ENCODE measurements around the gene SRBD1. TPM values are rescaled to one million over a fixed set of nuclear protein-coding genes. Genes with fewer than 3 reads are reported as not detected.

SRBD1 gene
- total RNA-seq, 1 experiment from 2014 or later, result 20.6 TPM

DNA sequence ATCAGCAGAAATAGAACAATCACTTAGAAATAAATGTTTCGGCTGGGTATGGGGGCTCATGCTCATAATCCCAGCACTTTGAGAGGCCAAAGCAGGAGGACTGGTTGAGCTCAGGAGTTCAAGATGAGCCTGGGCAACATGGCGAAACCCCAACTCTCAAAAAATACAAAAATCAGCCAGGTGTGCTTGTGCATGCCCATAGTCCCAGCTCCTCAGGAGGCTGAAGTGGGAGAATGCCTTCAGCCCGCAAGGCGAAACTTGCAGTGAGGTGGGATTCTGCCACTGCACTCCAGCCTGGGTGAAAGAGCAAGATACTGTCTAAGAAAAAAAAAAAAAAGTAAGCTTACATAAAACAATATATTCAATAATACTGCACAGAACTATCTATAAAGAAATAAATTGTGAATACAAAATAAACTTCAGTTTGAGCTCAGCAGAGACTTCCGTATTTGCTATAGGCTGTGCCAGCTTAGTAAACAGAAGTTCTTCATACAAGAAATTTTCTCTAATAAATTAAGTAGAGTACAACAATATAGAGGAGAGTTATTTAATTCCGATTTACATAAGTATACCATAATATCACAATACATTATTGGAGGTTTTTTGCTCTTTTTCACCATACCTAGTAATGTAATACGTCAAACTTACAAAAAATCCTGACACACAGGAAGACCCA lies 43.6 kb downstream of the SRBD1 start:
- BruUV-seq (replicated peaks), result no TSS peak
- ChIA-PET CTCF (interaction anchor here (1.7 kb wide), 1 partner anchor 17 kb away, joined by 7 read pairs; no protein-coding TSS in a partner anchor), POLR2A (no interaction called here), RAD21 (ENCODE audit: low non-redundant PET in 1 of 2, low total read pairs in 2 of 2, uncharacterized antibody in 2 of 2, unreplicated experiment in 2 of 2) (no interaction called here)
- no peak overlapping the region for H3K9ac ChIP-seq (ENCODE audit: low read length)
- no peak overlapping the region for H2AFZ ChIP-seq (ENCODE audit: low read depth, low read length, poor library complexity, severe bottlenecking)
- H3K4me3 ChIP-seq (replicated peaks in 1 of 2; ENCODE audit: low read depth in 1 of 2, low read length in 2 of 2), result no peak overlapping the region
- no peak for TF ChIP-seq CBX3 (IDR thresholded peaks at IDR 0.05; ENCODE audit: low read depth)
- no peak for TF ChIP-seq SIN3A (IDR thresholded peaks at IDR 0.05; ENCODE audit: low read depth)
- no peak for TF ChIP-seq EZH2 (IDR thresholded peaks at IDR 0.05)
- TF ChIP-seq, protein P1, sequence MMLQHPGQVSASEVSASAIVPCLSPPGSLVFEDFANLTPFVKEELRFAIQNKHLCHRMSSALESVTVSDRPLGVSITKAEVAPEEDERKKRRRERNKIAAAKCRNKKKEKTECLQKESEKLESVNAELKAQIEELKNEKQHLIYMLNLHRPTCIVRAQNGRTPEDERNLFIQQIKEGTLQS (IDR thresholded peaks at IDR 0.05), result no peak
- TF ChIP-seq, protein P2, sequence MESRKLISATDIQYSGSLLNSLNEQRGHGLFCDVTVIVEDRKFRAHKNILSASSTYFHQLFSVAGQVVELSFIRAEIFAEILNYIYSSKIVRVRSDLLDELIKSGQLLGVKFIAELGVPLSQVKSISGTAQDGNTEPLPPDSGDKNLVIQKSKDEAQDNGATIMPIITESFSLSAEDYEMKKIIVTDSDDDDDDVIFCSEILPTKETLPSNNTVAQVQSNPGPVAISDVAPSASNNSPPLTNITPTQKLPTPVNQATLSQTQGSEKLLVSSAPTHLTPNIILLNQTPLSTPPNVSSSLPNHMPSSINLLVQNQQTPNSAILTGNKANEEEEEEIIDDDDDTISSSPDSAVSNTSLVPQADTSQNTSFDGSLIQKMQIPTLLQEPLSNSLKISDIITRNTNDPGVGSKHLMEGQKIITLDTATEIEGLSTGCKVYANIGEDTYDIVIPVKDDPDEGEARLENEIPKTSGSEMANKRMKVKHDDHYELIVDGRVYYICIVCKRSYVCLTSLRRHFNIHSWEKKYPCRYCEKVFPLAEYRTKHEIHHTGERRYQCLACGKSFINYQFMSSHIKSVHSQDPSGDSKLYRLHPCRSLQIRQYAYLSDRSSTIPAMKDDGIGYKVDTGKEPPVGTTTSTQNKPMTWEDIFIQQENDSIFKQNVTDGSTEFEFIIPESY (IDR thresholded peaks at IDR 0.05; ENCODE audit: extremely low read depth, insufficient replicate concordance, low read length), result no peak
- no peak for TF ChIP-seq POLR2A (IDR thresholded peaks at IDR 0.05; ENCODE audit: borderline replicate concordance, extremely low read depth, insufficient read depth, insufficient read length)
- TF ChIP-seq FOSL1 (IDR thresholded peaks at IDR 0.05; ENCODE audit: low read depth), result no peak
- TF ChIP-seq ZFX (IDR thresholded peaks at IDR 0.05), result no peak
- no peak for TF ChIP-seq ELF1 (IDR thresholded peaks at IDR 0.05; ENCODE audit: borderline replicate concordance, low read depth)
- no peak for TF ChIP-seq CEBPB (IDR thresholded peaks at IDR 0.05; ENCODE audit: low read depth)
- no peak for TF ChIP-seq YY1 (IDR thresholded peaks at IDR 0.05; ENCODE audit: extremely low read depth, insufficient replicate concordance, low read depth, low read length)
- no peak for TF ChIP-seq SP1 (IDR thresholded peaks at IDR 0.05; ENCODE audit: low read depth)
- TF ChIP-seq, protein P3, sequence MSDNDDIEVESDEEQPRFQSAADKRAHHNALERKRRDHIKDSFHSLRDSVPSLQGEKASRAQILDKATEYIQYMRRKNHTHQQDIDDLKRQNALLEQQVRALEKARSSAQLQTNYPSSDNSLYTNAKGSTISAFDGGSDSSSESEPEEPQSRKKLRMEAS (IDR thresholded peaks at IDR 0.05), result no peak
- TF ChIP-seq EGR1 (IDR thresholded peaks at IDR 0.05; ENCODE audit: low read depth), result no peak
- no peak for TF ChIP-seq RAD21 (IDR thresholded peaks at IDR 0.05; ENCODE audit: low read depth)
- no peak for TF ChIP-seq JUND (IDR thresholded peaks at IDR 0.05)
- no peak for TF ChIP-seq ZNF274 (IDR thresholded peaks at IDR 0.05; ENCODE audit: low read depth, low read length)
- ATAC-seq (no peak), DNase-seq (ENCODE audit: low read depth, low spot score) (no peak)
- H3K27me3 ChIP-seq (ENCODE audit: insufficient read depth, low read length), result no peaks in the 10 kb centered on the region
- no peaks in the 10 kb centered on the region for H4K20me1 ChIP-seq (ENCODE audit: insufficient read depth)
- H3K4me2 ChIP-seq (ENCODE audit: low read length), result no peak overlapping the region
- peaks cover 0 to 3% of the 10 kb centered on the region in 2 experiments; a peak in 1 of 4 replicates for H3K36me3 ChIP-seq (ENCODE audit: control insufficient read depth in 1 of 2, insufficient read depth in 2 of 2, low read length in 2 of 2)
- peaks cover 20% of the 10 kb centered on the region for H3K79me2 ChIP-seq (ENCODE audit: insufficient read depth, low read length)
- no peaks in the 10 kb centered on the region; a peak in 1 of 4 replicates for H3K9me3 ChIP-seq (ENCODE audit: control insufficient read depth in 1 of 2, insufficient read depth in 1 of 2, low read depth in 1 of 2, low read length in 2 of 2)
- H3K27ac ChIP-seq (ENCODE audit: low read depth, low read length), result no peak overlapping the region
- intact Hi-C loops (cut with micrococcal nuclease), result no loop called here
- H3K9me2 ChIP-seq (ENCODE audit: insufficient read depth), result no peaks in the 10 kb centered on the region
- H3K4me1 ChIP-seq (ENCODE audit: control insufficient read depth in 1 of 2, insufficient read depth in 2 of 2, low read length in 2 of 2), result peaks cover 0 to 8% of the 10 kb centered on the region in 2 experiments; a peak in 2 of 4 replicates

All from HCT116 (cell line).